OCI-LY3 (cell line): ENCODE results near the gene RETREG2.

Source experiments
- H2AFZ ChIP-seq: fragments of 200-600, 300-600 bp; shearing (Covaris generic); 2 replicates; pipeline ENCODE4 v1.6.0; 2014; ENCODE audit warnings: antibody characterized with exemption, low read depth, low read length
- H3K27ac ChIP-seq: fragments of 200-600, 300-600 bp; sonication (generic); 2 replicates; pipeline ENCODE4 v1.5.1; 2014; ENCODE audit warnings: mild to moderate bottlenecking, low read length, moderate library complexity, mixed read lengths
- H3K27me3 ChIP-seq: fragments of 200-600, 300-600 bp; sonication (generic); 2 replicates; pipeline ENCODE4 v1.6.1; 2014; ENCODE audit warnings: low read depth, low read length, mixed read lengths
- H3K36me3 ChIP-seq: fragments of 200-600, 300-600 bp; sonication (generic); replicated peaks from 2 replicates; pipeline ENCODE3; 2014; ENCODE audit warnings: low read depth, low read length, mixed read lengths
- H3K4me1 ChIP-seq: fragments of 300-600, 200-600 bp; sonication (generic); 2 replicates; pipeline ENCODE4 v1.6.1; 2014; ENCODE audit warnings: low read length, mixed read lengths
- H3K4me2 ChIP-seq: fragments of 200-600, 300-600 bp; sonication (generic); 2 replicates; pipeline ENCODE4 v1.6.1; 2014; ENCODE audit warnings: low read length, mixed read lengths
- H3K4me3 ChIP-seq: fragments of 300-600, 200-600 bp; sonication (generic); 2 replicates; pipeline ENCODE4 v1.5.1; 2014; ENCODE audit warnings: antibody characterized with exemption, mild to moderate bottlenecking, low read length, moderate library complexity
- H3K79me2 ChIP-seq: fragments of 300-600, 200-600 bp; shearing (Covaris generic); 2 replicates; pipeline ENCODE4 v1.6.1; 2014; ENCODE audit warnings: mild to moderate bottlenecking, low read length, mixed read lengths
- H3K9ac ChIP-seq: fragments of 300-600, 200-600 bp; shearing (Covaris generic); 2 replicates; pipeline ENCODE4 v1.6.0; 2014; ENCODE audit warnings: mild to moderate bottlenecking, low read length, moderate library complexity
- H3K9me3 ChIP-seq: fragments of 200-600, 300-600 bp; shearing (Covaris generic); 2 replicates; pipeline ENCODE4 v1.6.1; 2014; ENCODE audit warnings: low read length, mixed read lengths; ENCODE audit not compliant: insufficient read depth
- H4K20me1 ChIP-seq: fragments of 200-600, 300-600 bp; sonication (generic); 2 replicates; pipeline ENCODE4 v1.6.1; 2016; ENCODE audit warnings: low read length, mixed read lengths; ENCODE audit not compliant: insufficient read depth
- EZH2phosphoT487 ChIP-seq: fragments of 200-600 bp; shearing (Covaris generic); IDR thresholded peaks from 2 replicates; pipeline ENCODE4 v1.6.1; 2018; ENCODE audit warnings: antibody characterized with exemption, mixed run types, low read depth
- TF ChIP-seq, protein P1 (sequence below): fragments of 200-600, 300-600 bp; sonication (generic); IDR thresholded peaks from 2 replicates; pipeline ENCODE4 v1.5.1; 2014; ENCODE audit warnings: antibody characterized with exemption, low read length, low read depth

RETREG2 gene

GRCh38 chr2:219220652-219221402 lies 42.8 kb downstream of the RETREG2 start:
- TF ChIP-seq EZH2phosphoT487: no peak
- H3K79me2 ChIP-seq: no peaks in the 10 kb centered on the region
- no peak overlapping the region for H3K9ac ChIP-seq
- H3K27me3 ChIP-seq: no peaks in the 10 kb centered on the region
- H3K4me3 ChIP-seq: no peak overlapping the region
- no peak overlapping the region for H3K4me2 ChIP-seq
- no peaks in the 10 kb centered on the region for H3K4me1 ChIP-seq
- no peaks in the 10 kb centered on the region for H4K20me1 ChIP-seq
- H3K27ac ChIP-seq: no peak overlapping the region
- H3K36me3 ChIP-seq: peaks cover 3% of the 10 kb centered on the region
- H2AFZ ChIP-seq: no peak overlapping the region
- no peaks in the 10 kb centered on the region for H3K9me3 ChIP-seq

- Histone ChIP-seq H3K4me1 (no peaks in the 10 kb centered on the region), H3K79me2 (no peaks in the 10 kb centered on the region), H2AFZ (no peak overlapping the region), H3K27ac (no peak overlapping the region), H3K4me2 (no peak overlapping the region), H4K20me1 (no peaks in the 10 kb centered on the region), H3K27me3 (no peaks in the 10 kb centered on the region), H3K9ac (no peak overlapping the region), H3K9me3 (no peaks in the 10 kb centered on the region), H3K36me3 (peaks cover 3% of the 10 kb centered on the region), H3K4me3 (no peak overlapping the region)
- TF ChIP-seq EZH2phosphoT487: no peak
- TF ChIP-seq, protein P1, sequence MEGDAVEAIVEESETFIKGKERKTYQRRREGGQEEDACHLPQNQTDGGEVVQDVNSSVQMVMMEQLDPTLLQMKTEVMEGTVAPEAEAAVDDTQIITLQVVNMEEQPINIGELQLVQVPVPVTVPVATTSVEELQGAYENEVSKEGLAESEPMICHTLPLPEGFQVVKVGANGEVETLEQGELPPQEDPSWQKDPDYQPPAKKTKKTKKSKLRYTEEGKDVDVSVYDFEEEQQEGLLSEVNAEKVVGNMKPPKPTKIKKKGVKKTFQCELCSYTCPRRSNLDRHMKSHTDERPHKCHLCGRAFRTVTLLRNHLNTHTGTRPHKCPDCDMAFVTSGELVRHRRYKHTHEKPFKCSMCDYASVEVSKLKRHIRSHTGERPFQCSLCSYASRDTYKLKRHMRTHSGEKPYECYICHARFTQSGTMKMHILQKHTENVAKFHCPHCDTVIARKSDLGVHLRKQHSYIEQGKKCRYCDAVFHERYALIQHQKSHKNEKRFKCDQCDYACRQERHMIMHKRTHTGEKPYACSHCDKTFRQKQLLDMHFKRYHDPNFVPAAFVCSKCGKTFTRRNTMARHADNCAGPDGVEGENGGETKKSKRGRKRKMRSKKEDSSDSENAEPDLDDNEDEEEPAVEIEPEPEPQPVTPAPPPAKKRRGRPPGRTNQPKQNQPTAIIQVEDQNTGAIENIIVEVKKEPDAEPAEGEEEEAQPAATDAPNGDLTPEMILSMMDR: no peak
Observed at GRCh38 chr2:219221957-219222518, 44.0 kb downstream of the RETREG2 start.

GRCh38 chr2:219223831-219224610 lies 45.9 kb downstream of the RETREG2 start:
- Histone ChIP-seq H3K4me3 (no peak overlapping the region), H3K27ac (no peak overlapping the region), H2AFZ (no peak overlapping the region), H3K36me3 (peaks cover 3% of the 10 kb centered on the region), H3K9ac (no peak overlapping the region), H3K4me2 (no peak overlapping the region), H4K20me1 (no peaks in the 10 kb centered on the region), H3K79me2 (peaks cover 16% of the 10 kb centered on the region), H3K27me3 (no peaks in the 10 kb centered on the region), H3K9me3 (no peaks in the 10 kb centered on the region), H3K4me1 (peaks cover 7% of the 10 kb centered on the region; the same call in 1 of the 2 replicates)
- TF ChIP-seq, protein P1: no peak
- no peak for TF ChIP-seq EZH2phosphoT487

GRCh38 chr2:219225350-219225749 lies 47.3 kb downstream of the RETREG2 start:
- Histone ChIP-seq H3K27ac (no peak overlapping the region), H2AFZ (no peak overlapping the region), H3K79me2 (peaks cover 23% of the 10 kb centered on the region), H4K20me1 (no peaks in the 10 kb centered on the region), H3K4me3 (no peak overlapping the region), H3K27me3 (no peaks in the 10 kb centered on the region), H3K4me2 (no peak overlapping the region), H3K36me3 (peaks cover 3% of the 10 kb centered on the region), H3K9me3 (no peaks in the 10 kb centered on the region), H3K4me1 (peaks cover 7% of the 10 kb centered on the region; the same call in 1 of the 2 replicates), H3K9ac (no peak overlapping the region)
- no peak for TF ChIP-seq EZH2phosphoT487
- TF ChIP-seq, protein P1: no peak
